Right lobe of liver (tissue), 6 donors: ENCODE measurements around the gene SLC4A8. TPM values are rescaled to one million over a fixed set of nuclear protein-coding genes. Genes with fewer than 3 reads are reported as not detected.

Source experiments
- ATAC-seq, 4 donors: fragments of 200-7000 bp; cut with Tn5 transposase; one replicate each; pipeline ENCODE4 v1.9.1; 2020; ENCODE audit warnings: mild to moderate bottlenecking in 4 of 4, moderate library complexity in 4 of 4
- DNase-seq, 3 donors: peaks; one replicate each; pipeline ENCODE4 v3.0.0-alpha.2; 2020
- H3K27ac ChIP-seq, 3 donors: fragments of 200-600 bp; one replicate each; pipeline ENCODE4 v1.8.0; 2022
- H3K27me3 ChIP-seq, 2 donors: fragments of 200-600 bp; one replicate each; pipeline ENCODE4 v1.8.0; 2022
- H3K36me3 ChIP-seq, 4 donors: fragments of 200-600 bp; sonication (generic) in 1 of 4; one replicate each; pipeline versions ENCODE4 v1.5.1 to v1.8.0; 2017 to 2022; ENCODE audit warnings: control low read depth in 1 of 4
- H3K4me1 ChIP-seq, 4 donors: fragments of 200-600 bp; sonication (generic) in 1 of 4; one replicate each; pipeline versions ENCODE4 v1.5.1 to v1.8.0; 2017 to 2022; ENCODE audit warnings: control low read depth in 1 of 4
- H3K4me3 ChIP-seq, 3 donors: fragments of 200-600 bp; one replicate each; pipeline ENCODE4 v1.8.0; 2022
- H3K9me3 ChIP-seq, 4 donors: fragments of 200-600 bp; sonication (generic) in 1 of 4; one replicate each; pipeline versions ENCODE4 v1.5.1 to v1.8.0; 2017 to 2022; ENCODE audit warnings: control low read depth in 1 of 4
- CTCF ChIP-seq, 4 donors: fragments of 200-600 bp in 3 of 4; fragments of 450-650 bp in 1 of 4; IDR thresholded peaks; one replicate each; pipeline versions ENCODE4 v1.5.1 to v1.8.0; 2016 to 2022; ENCODE audit warnings: antibody characterized with exemption in 4 of 4, mild to moderate bottlenecking in 2 of 4
- POLR2A ChIP-seq: fragments of 450-650 bp; IDR thresholded peaks from one replicate; pipeline ENCODE4 v1.6.1; 2017; ENCODE audit warnings: antibody characterized with exemption, mild to moderate bottlenecking
- WGBS: methylation state at CpG from one replicate; pipeline ENCODE4 v1.1.6; 2018; ENCODE audit warnings: low coverage, low lambda C conversion rate; ENCODE audit not compliant: insufficient coverage; ENCODE audit errors: missing lambda C conversion rate; 5-methylcytosine and 5-hydroxymethylcytosine counted together
- intact Hi-C, 2 donors: fragments of 100-400 bp; cut with DNase I; formaldehyde crosslinking; loops; one replicate each; pipeline versions ENCODE4 v1.11.2 to v1.14.1; 2022
- long read RNA-seq: library from polyadenylated mRNA; unstranded; transcript quantifications from one replicate; pipeline ENCODE4 v2.0.0, GENCODE V29; 2019
- total RNA-seq, 6 experiments: library from RNA; depleted of rRNA in 2 of 6; stranded (reverse); fragments of >200 nt in 2 of 6; fragmentation: NEBNext Ultra II Directional in 3 of 6; extraction: Animal tissue kit (Norgen Biotek cat#: 25700) in 3 of 6; gene quantifications; one replicate each; pipeline versions ENCODE4 v1.1.0 to v1.2.4, GENCODE V29; 2016 to 2023
- donor health status: DM: no; HTN: yes; CAD: no.
- donor health status: DM: no; HTN: no; CAD: no.
- donor health status: DM: no; HTN: no; CAD: no.
- donor health status: DM: no; HTN: yes; CAD: no.
- donor health status: DM: no; HTN: yes; CAD: no.

Gene SLC4A8
- under 1 TPM; 0.04 to 0.55 (median 0.19) TPM for total RNA-seq
- long read RNA-seq, result 0 reads

- peak; percentile 63 to 72 (median 69) for TF ChIP-seq CTCF (IDR thresholded peaks at IDR 0.05)
- TF ChIP-seq POLR2A, result no peak
- H3K4me3 ChIP-seq, result peak within 1 kb of the TSS; percentile 26 to 37 (median 36)
- ATAC-seq (peak; percentile 88 to 91 (median 90)), DNase-seq (peak; percentile 60 to 74 (median 65))
- H3K4me1 ChIP-seq, result peaks cover 0 to 1% (median 0%) of the 10 kb centered on the region in 4 donors
- intact Hi-C loops, result loop anchor here (5.0 to 10.0 kb wide), 4 partner anchors 100 to 400 kb away; no protein-coding TSS in a partner anchor
- WGBS, result 11% methylated on average over 15 of the region's 73 CpGs
- H3K9me3 ChIP-seq, result no peaks in the 10 kb centered on the region
- no peak within 1 kb of the TSS for H3K27ac ChIP-seq
- peaks cover 0 to 4% of the 10 kb centered on the region in 2 donors for H3K27me3 ChIP-seq
- H3K36me3 ChIP-seq, result no peaks in the 10 kb centered on the region
Measured at GRCh38 chr12:51424662-51425539, at the start of gene SLC4A8. SLC4A8 (plus strand) TSS chr12:51424831; CDS start chr12:51424988, 157 bp downstream.

GRCh38 chr12:51374856-51375255, 49.8 kb upstream of the SLC4A8 start:
- ATAC-seq (no peak), DNase-seq (no peak)
- 77% methylated on average over 3 of the region's 5 CpGs for WGBS
- Histone ChIP-seq H3K36me3 (no peaks in the 10 kb centered on the region), H3K27ac (no peak overlapping the region), H3K9me3 (no peaks in the 10 kb centered on the region), H3K4me3 (no peak overlapping the region), H3K27me3 (no peaks in the 10 kb centered on the region), H3K4me1 (peaks cover 0 to 16% (median 2%) of the 10 kb centered on the region in 4 donors)
- intact Hi-C loops, result no loop called here
- TF ChIP-seq CTCF (IDR thresholded peaks at IDR 0.05) (no peak), POLR2A (no peak)

DNA sequence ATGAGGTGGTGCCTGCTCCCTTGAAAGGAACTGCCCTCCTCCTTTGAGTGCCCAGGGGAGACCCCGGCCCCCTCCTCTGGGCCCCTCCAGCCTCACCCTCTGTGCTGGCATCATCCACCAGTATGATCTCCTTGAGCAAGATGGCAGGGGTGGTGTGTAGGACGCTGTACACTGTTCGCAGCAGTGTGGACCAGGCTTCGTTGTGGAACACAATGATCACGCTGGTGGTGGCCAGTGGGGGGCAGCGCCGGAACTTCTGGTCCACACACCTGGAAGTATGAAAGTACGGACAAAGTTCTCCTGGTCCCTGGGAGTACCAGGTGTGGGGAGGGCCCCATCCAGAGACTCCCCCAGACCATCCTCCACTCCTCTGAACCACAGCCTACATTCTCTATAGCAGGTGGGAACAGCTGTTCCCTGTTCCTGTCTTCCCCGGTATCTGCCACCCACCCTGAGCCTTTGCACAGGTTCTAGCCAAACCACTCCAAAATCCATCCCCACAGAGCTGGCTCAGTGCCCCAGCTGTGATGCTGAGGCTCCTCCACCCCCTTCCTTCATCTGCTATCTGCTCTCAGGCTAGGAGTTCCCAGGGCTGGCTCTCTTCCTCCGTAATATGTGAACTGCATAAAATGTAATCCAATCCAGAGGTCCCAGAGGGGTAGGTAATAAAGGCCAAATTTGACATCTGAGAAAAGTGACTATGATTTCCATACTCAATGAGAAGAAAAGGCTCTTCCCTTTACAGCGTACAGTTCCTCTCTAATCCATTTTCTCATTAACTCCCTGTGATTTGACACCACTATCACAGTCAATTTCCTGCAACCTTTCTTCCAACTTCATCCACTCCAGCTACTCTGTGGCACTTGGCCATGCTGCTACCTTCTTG, 47.3 kb upstream of the SLC4A8 start:
- H3K27me3 ChIP-seq, result no peaks in the 10 kb centered on the region
- H3K9me3 ChIP-seq, result no peaks in the 10 kb centered on the region
- H3K4me3 ChIP-seq, result no peak overlapping the region
- intact Hi-C loops, result no loop called here
- no peak overlapping the region for H3K27ac ChIP-seq
- 85% methylated on average over 2 of the region's 11 CpGs for WGBS
- TF ChIP-seq POLR2A (no peak), CTCF (IDR thresholded peaks at IDR 0.05) (no peak)
- no peaks in the 10 kb centered on the region for H3K36me3 ChIP-seq
- ATAC-seq, result no peak
- H3K4me1 ChIP-seq, result peaks cover 0 to 2% (median 0%) of the 10 kb centered on the region in 4 donors
- DNase-seq, result no peak

GRCh38 chr12:51378749-51379148, 45.9 kb upstream of the SLC4A8 start:
- Histone ChIP-seq H3K27ac (no peak overlapping the region), H3K27me3 (no peaks in the 10 kb centered on the region), H3K4me3 (no peak overlapping the region), H3K4me1 (no peaks in the 10 kb centered on the region), H3K9me3 (no peaks in the 10 kb centered on the region), H3K36me3 (no peaks in the 10 kb centered on the region)
- intact Hi-C loops, result no loop called here
- no peak for TF ChIP-seq POLR2A
- no peak for TF ChIP-seq CTCF (IDR thresholded peaks at IDR 0.05)
- no peak for DNase-seq
- WGBS, result 100% methylated on average over 1 of the region's 2 CpGs
- no peak for ATAC-seq
